GM19455 (cell line): ENCODE results near the gene GPX2.
A peak's percentile ranks its signal among the peaks of the same experiment; 100 is the strongest.

Source experiments
- ATAC-seq: cut with Tn5 transposase; IDR thresholded peaks from one replicate; pipeline ENCODE4 v1.9.1; 2021; ENCODE audit not compliant: unreplicated experiment

Gene GPX2

DNA sequence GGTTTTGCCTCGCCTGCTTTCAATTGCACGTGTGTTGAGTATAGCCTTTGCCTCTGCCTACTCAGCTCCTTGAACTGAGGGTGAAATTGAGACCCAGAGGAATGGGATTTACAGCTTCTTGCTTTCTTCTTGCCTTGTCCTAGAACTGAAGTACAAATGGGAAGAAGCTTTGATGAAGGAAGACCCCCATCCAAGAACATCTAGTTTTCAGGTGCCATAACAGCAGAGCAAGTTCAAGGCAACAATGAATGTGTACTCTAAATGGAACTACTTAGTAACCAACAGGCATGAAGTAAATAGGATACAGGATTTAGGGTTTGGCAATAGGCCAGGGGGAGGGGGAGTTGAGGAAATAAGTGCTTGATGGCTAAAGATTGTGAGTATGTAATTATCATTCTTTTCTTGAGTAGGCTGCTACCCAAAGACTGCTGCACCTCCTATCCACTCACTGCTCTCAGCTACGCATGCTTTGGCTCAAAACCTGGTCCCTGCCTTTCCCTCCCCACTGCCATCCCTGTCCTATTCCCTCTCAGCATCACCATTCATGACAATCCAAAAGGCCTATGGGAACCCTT is 2.1 kb downstream of the GPX2 start:
- ATAC-seq: no peak

DNA sequence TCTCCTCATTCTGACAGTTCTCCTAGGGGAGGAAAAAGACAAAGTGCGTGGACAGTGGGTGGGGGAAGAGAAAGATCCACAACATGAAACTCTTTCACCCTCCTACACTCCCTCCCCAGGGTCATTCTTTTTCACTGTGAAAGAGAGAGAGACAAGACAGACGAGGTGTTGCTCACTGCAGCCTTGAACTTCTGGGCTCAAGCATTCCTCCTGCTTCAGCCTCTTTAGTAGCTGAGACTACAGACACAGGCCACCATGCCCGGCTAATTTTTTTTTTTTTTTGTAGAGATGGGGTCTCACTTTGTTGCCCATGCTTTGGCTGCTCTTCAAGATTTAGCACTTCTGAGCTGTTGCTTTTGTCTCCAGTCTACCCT is 2.7 kb downstream of the GPX2 start:
- ATAC-seq: no peak

DNA sequence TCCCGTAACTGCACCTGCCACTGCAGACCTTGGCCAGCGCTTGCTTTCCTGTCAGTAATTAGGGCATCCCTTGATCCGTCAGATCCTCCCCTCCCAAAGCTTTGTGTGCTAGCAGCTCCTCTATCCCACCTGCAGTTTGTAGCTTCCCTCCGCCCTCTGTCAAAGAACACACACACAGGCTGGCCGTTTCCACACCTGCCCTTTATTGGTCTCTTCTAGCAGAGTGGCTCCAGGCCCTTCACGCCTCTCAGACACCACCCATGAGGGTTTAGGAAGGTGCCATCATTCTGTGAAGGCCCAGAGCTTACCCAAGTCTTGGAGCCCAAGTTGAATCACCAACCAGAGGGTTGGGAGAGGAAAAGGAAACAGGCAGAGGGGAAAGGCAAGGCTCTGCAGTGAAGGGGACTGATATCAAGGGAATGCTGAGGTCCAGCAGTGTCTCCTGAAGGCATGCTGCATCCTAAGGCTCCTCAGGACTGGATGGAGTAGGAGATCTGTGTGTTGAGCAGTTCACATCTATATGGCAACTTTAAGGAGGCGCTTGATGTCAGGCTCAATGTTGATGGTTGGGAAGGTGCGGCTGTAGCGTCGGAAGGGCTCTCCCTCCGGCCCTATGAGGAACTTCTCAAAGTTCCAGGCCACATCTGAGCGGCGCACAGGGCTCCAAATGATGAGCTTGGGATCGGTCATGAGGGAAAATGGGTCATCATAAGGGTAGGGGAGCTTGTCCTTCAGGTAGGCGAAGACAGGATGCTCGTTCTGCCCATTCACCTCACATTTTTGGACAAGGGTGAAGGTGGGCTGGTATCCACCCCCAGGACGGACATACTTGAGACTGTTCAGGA is 3.4 kb downstream of the GPX2 start:
- ATAC-seq: no peak

DNA sequence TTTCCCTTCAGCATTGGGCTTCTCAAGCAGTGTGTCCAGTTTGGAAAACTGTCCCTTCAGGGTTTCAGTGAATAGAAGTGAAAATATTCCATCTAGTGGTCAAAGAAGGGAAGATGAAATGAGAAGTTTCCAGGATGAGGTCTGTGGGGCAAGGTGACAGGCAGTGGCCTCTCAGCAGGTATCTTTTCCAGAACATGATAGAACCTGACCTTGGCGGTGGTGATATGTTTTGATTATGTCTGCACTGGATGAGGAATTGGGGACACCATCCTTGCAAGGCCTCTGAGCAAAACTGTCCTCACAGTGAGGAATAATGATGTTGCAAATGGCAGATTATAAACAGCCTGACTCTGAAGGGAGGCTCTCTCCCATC is 4.7 kb downstream of the GPX2 start:
- no peak for ATAC-seq

DNA sequence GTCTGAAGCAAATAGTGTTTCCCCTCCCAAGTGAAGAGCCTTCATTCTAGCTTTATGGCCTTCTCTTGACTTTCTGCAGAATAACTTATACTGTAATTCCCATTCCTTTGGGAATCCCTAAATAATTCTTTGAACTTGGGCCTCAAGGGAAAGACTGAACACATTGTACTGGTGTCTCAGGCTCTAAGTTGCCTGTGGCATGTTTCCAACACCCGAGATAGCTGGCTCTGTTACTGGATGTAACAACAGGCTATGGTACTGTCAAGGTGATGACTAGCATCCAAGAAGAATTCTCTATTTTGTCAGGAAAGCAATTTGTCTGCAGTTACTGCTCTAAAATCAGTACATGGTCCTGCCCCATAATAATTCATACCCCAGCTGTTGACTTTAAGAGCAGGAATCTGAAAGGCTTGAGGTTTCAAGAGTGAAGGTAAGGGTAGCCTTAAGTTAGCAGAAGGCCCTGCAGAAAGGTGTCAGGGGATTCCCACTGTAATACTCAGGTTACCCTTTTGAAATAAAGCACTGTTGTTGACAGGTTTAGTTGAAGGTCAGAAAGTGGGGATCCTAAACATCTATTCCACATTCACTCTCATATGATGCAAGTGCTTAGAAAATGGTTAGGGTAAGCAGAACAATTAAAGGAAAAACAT is 5.2 kb downstream of the GPX2 start:
- ATAC-seq: no peak

DNA sequence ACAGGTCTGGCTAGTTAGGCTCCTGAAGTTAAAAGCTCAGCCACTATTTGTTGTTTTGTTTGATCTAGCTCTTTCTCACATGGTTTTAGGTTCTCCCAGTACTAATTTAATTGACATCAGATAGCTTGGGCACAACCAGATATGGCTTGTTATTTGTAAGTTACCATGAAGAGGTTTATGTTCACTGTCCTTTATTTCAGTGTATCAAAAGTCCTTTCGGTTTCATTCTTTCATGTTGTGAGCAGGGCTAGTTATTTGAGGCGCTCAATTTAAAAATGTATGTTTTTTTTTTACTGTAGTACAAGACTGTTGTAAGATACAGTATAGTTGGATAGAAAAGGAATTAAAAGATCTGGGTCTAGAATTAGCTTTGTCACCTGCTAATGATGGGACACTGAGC is 7.0 kb downstream of the GPX2 start:
- no peak for ATAC-seq

DNA sequence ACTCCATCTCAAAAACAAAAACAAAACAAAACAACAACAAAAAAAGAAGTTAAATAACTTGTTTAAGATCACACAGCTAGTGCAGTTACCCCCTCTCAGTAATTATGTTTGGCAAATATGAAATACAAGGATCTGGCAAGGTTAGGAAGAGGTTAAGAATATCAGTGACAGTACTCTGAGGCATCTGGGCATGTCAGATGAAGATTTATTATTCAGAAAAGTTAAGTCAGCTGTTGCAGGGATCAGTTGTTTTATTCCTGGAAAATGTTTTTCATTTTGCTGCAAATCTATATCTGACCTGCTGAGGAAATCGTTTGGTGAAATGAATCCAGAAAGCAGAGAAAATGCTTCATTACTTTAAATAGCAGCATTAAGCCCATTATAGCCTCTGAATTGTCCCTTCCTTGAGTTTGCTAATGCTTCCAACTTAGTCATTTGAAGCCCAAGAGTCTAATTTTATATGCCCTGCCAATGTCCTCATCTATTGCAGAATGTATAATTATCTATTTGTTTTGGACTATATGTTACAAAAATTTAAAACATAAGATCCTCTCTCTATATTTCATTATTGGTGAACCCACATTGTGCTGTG is 8.1 kb downstream of the GPX2 start:
- no peak for ATAC-seq

DNA sequence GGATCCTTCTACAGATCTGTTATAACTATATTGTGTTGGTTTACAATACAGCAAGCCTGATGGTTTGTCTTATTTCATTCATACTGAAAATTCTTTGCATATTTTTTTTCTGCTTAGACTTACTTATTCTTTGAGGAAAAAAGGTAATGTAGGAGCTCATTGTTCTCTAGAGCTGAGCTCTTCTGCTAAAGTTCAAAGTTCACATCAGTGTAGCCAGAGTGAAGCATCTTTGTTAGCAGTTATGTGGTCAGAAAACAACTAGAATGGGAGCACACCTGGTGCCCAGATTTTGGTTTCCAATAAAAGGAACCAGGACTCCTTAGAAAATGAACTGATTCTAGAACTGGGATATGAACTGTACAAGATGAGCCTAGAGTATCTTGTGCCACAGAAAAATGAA is 10.3 kb downstream of the GPX2 start:
- no peak for ATAC-seq

DNA sequence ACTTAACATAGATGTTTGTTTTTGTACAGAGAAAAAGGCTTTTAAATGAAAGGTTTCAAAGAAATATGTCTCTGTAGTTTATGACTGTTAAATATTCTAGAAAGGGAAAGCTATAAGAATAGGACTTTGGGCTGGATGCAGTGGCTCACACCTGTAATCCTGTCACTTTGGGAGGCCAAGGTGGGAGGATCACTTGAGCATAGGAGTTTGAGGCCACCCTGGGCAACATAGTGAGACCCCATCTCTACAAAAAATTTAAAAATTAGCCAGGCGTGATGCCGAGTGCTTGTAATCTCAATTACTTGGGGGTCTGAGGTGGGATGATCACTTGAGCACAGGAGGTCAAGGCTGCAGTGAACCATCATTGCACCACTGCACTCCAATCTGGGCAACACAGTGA is 11.4 kb downstream of the GPX2 start:
- no peak for ATAC-seq

DNA sequence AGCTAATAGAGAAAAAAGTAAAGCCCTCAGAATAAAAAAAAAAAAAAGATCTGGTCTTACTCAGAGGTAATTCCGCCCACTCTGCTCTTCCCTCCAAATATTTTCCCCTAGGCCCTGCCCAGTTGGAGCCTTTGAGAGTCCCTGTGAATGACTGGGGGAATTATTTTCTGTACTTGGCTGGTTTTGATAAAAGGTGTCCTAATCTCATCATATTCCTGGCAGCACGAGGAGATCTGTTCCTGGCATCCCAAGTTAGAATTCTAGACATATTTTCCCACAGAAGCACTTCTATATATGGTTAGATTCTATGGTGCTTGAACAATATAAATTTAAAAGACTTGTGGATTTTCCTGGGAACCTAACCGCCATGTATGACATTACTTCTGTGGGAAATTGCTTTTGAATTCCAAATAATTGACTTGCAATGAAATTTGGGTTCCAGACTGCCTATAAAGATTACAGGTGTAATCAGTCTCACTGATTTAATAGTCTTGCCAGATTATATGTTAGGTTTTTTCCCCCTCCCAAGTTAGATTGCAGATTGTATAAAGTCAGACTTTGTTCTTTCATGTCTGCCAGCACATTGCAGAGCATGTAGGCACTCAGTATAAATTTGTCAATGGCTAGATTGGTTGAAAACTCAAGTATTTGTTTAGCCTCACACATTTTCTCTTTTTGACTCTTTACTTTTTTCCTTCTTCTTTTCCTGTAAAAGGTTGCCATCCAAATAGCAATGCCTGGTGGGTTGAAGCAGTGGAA is 12.3 kb downstream of the GPX2 start:
- no peak for ATAC-seq

DNA sequence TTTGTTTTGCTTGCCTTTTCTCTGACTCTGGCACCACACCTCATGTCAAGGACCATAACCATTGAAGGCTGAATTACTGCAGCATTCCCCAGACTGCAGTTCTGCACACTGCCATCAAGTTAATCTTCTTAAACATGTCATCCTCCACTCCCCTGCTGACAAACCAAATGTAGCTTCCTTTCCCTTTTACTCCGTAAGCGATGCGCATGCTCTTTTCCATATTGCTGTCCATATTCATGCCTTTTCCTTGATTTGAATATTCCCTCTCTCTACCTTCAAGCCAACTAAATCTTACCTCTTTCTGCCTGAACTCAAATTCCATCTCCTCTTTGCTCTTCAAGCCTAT is 13.6 kb downstream of the GPX2 start:
- ATAC-seq: no peak

DNA sequence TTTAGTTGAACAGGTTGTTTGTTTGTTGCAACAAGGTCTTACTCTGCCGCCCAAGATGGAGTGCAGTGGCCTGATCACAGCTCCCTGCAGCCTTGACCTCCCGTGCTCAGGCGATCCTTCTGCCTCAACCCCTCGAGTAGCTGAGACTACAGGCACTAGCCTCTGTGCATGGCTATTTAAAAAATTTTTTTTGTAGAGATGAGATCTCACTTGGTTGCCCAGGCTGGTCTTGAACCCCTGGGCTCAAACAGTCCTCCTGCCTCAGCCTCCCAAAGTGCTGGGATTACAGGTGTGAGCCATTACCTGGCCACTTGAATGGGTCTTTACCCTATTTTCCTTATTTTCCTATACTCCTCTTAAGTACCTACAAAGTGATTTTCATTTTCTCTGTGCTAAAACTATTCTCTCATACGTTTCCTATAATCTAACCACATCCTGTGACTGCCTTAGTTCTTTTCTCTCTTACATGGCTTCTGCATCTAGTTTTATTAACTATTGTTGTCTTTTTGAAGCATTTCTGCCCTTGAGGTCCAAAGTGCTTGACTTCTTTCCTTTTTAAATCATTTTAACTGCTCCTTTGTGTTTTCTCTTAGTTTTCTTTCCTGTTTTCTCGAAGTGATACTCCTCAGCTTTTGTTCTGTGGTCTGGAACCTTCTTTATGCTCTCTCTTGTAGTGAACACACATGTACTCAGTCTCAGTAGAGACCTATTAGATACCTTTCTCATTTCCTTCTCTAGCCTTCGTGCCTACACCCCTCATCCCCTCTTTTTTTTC is 14.1 kb downstream of the GPX2 start:
- ATAC-seq: peak; percentile 75

DNA sequence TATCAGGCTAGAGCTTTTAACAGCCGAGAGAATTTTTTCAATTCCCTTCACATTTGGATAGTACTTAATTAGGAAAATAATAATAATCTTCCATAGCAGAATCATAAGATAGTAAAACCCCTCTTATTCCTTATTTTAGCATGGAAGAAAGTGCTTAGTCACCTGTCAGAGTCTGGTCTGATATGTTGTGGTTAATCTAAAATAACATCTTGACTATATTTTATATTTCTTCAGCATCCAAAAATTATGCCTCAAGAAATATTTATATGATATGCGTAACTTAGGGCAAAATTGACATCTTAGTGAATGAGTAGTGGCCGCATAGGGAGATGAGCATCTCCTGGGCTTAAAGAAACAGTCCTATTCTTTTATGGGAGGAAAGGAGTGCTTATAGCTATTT is 15.5 kb downstream of the GPX2 start:
- no peak for ATAC-seq

DNA sequence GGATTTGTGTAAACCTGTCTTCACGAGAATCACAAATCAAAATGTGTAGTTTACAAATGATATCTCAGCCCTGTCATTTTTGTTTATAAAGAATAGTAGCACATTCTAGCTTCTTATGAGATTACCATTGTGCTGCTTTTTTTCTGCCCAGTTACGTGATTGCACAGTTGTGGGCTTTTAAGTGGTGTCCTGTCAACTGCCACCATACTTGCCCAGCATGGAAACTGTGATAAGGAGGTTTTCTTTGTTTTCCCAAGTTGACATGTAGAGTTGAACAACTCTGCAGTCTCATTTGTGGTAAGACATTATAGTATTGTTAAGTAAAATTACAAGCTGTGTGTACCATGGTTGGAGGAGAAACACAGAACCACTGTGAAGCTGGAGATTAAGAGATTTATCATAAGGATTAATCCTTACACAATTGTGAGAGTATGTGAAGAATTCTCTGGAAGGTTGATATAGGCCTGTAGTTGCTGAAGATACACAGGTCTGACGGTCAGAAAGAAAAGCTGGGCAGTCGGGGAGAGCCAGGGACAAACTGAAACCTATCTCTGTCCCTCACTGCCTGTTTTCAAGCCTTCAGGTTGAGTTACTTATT is 16.0 kb downstream of the GPX2 start:
- no peak for ATAC-seq

DNA sequence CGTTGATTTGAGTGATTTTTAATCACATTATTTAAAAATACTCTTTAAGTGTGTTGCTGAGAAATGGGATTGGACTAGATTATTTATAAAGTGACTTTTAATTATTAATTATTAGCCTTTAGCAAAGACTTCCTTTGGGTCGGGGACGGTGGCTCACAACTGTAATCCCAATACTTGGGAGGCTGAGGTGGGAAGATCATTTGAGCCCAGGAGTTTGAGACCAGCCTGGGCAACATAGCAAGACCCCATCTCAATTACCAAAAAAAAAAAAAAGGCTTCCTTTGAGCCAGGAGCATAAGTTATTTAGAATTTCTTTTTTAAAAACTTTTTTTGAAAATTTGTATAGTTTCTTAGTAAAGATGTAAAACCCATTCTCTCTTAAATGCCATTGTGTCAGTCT is 19.5 kb downstream of the GPX2 start:
- ATAC-seq: no peak

DNA sequence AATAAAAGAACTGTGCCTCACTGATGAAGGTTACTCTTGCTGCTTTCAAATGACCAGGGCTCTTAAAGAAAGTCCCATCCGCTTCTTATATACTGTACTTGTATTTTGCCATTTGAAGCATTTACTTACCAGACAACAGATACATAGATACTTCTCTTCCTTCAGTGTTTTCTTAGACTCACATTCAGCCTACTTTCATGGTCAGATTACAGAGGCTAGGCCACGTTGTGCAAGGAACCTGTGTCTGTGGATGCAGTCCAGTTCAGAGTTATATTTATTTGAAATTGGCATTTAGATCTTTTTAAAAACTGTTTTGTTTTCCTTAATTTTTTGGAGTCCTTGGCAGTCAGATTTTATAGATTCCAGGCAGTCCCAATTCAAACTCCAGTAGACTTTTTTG is 22.1 kb downstream of the GPX2 start:
- ATAC-seq: no peak

DNA sequence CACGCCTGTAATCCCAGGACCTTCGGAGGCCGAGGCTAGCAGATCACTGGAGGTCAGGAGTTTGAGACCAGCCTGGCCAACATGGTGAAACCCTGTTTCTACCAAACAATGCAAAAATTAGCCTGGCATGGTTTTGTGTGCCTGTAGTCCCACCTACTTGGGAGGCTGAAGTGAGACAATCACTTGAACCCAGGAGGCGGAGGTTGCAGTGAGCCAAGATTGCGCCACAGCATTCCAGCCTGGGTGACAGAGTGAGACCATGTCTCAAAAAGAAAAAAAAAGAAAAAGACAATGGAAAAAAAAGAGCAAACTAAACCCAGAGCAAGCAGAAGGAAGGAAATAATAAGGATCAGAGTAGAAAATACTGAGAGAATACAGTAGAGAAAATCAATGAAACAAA is 22.9 kb downstream of the GPX2 start:
- ATAC-seq: no peak

DNA sequence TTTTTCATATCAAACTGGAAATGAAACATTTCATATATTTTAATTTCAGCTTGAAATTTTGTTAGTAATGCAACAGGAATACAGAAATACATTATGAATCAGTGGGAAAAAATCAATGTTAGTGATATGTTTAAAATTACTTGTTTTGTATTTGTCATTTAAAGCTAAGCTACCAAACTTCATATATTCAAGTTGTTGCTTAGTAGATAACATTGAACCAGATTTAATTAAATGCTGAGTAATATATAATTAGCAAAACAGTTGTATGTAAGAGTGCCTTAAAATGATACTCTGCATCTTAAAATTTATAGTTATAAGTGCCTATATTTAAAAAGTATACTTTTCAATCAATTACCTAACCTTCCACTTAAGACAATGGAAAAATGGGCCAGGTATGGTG is 23.3 kb downstream of the GPX2 start:
- ATAC-seq: no peak

DNA sequence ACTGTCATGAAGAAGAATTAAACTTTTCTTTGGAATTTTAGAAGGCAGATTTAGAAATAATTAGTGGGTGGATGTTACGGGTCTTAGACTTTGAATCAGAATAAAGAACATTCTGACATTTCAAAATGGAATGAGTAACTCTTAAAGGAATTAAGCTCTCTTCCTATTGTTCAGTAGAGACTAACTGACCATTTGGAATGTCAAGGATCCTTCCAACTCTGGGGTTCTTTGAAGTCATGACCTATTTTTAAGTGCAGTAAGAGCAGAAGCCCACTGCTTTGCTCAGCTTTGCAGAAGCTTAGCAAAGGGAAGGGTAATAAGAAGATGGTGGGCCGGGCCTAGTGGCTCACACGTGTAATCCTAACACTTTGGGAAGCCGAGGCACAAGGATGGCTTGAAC is 24.3 kb downstream of the GPX2 start:
- no peak for ATAC-seq

DNA sequence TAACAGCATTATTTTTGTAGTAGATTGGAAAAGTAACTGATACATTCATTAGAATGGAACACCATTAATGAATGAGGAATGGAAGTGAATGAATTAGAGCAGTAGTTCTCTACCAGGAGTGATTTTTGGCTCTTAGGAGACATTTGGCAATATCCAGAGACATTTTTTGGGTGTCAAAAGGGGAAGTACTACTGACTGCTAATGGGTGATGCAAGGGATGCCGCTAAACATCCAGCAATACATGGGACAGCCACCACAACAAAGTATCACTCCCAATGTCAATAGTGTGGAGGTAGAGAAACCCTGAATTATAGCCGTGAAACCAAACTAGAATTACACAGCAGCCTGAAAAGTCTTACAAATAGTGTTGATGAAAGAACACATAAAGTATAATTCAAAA is 26.7 kb downstream of the GPX2 start:
- ATAC-seq: no peak
